IPS-18c (cell line): ENCODE data around the gene CEBPA.
A peak's percentile ranks its signal among the peaks of the same experiment; 100 is the strongest.

Source experiments
- H3K4me3 ChIP-seq: 2 replicates; pipeline ENCODE4 v1.7.0; 2013; ENCODE audit warnings: low read depth, mild to moderate bottlenecking, low read length, moderate library complexity; ENCODE audit not compliant: insufficient read depth
- H3K9me3 ChIP-seq: one replicate; pipeline ENCODE4 v1.6.1; 2013; ENCODE audit warnings: mild to moderate bottlenecking, low read length, moderate library complexity; ENCODE audit not compliant: control insufficient read depth, insufficient read depth

Gene CEBPA

GRCh38 chr19:33306191-33306590 lies 3.9 kb upstream of the CEBPA start:
- no peaks in the 10 kb centered on the region for H3K9me3 ChIP-seq
- H3K4me3 ChIP-seq, result no peak overlapping the region

GRCh38 chr19:33304760-33305647 lies 2.7 kb upstream of the CEBPA start:
- Histone ChIP-seq H3K4me3 (no peak overlapping the region), H3K9me3 (no peaks in the 10 kb centered on the region)

- Histone ChIP-seq H3K4me3 (no peak overlapping the region), H3K9me3 (no peaks in the 10 kb centered on the region)
Observed at GRCh38 chr19:33304371-33304759, 2.0 kb upstream of the CEBPA start.

- Histone ChIP-seq H3K4me3 (peak overlapping the region; percentile 77), H3K9me3 (no peaks in the 10 kb centered on the region)
Observed at GRCh38 chr19:33303791-33304345, 1.5 kb upstream of the CEBPA start.

GRCh38 chr19:33302974-33303790 lies 848 bp upstream of the CEBPA start:
- no peaks in the 10 kb centered on the region for H3K9me3 ChIP-seq
- H3K4me3 ChIP-seq, result peak overlapping the region; percentile 77

- H3K4me3 ChIP-seq, result peak overlapping the region; percentile 48
- H3K9me3 ChIP-seq, result no peaks in the 10 kb centered on the region
Observed at GRCh38 chr19:33301900-33302174, 497 bp downstream of the CEBPA start.

- Histone ChIP-seq H3K9me3 (no peaks in the 10 kb centered on the region), H3K4me3 (peak overlapping the region; percentile 51)
Observed at GRCh38 chr19:33301144-33301899, 1.0 kb downstream of the CEBPA start.

GRCh38 chr19:33300894-33301143 lies 1.5 kb downstream of the CEBPA start:
- Histone ChIP-seq H3K4me3 (peak overlapping the region; percentile 51), H3K9me3 (no peaks in the 10 kb centered on the region)

GRCh38 chr19:33300009-33300893 lies 2.1 kb downstream of the CEBPA start:
- H3K4me3 ChIP-seq, result no peak overlapping the region

GRCh38 chr19:33299051-33299688 lies 3.2 kb downstream of the CEBPA start:
- Histone ChIP-seq H3K4me3 (no peak overlapping the region), H3K9me3 (no peaks in the 10 kb centered on the region)

More at GRCh38 chr19:33300009-33300893, 2.1 kb downstream of the CEBPA start:
- H3K9me3 ChIP-seq, result no peaks in the 10 kb centered on the region

GRCh38 chr19:33298146-33298911 lies 4.0 kb downstream of the CEBPA start:
- no peaks in the 10 kb centered on the region for H3K9me3 ChIP-seq
- H3K4me3 ChIP-seq, result no peak overlapping the region

- no peaks in the 10 kb centered on the region for H3K9me3 ChIP-seq
- no peak overlapping the region for H3K4me3 ChIP-seq
Observed at GRCh38 chr19:33297401-33298145, 4.8 kb downstream of the CEBPA start.

GRCh38 chr19:33296488-33296971 lies 5.8 kb downstream of the CEBPA start:
- no peak overlapping the region for H3K4me3 ChIP-seq
- H3K9me3 ChIP-seq, result no peaks in the 10 kb centered on the region

- H3K9me3 ChIP-seq, result no peaks in the 10 kb centered on the region
- no peak overlapping the region for H3K4me3 ChIP-seq
Observed at GRCh38 chr19:33295621-33296487, 6.5 kb downstream of the CEBPA start.
